GM23338 (cell line): ENCODE data around the gene AP4S1. TPM values are rescaled to one million over a fixed set of nuclear protein-coding genes. Genes with fewer than 3 reads are reported as not detected.

ENCODE experiments used
- ATAC-seq: fragments of 200-7000 bp; cut with Tn5 transposase; 3 replicates; pipeline ENCODE4 v1.9.1; 2020
- DNase-seq: peaks from one replicate; pipeline ENCODE4 v3.0.0-alpha.2; 2015; ENCODE audit warnings: low spot score
- H2AFZ ChIP-seq: fragments of 200-600 bp; sonication (generic); 2 replicates; pipeline ENCODE4 v1.8.0; 2016; ENCODE audit warnings: antibody characterized with exemption, mild to moderate bottlenecking, moderate library complexity
- H3F3A ChIP-seq: fragments of 200-600 bp; sonication (generic); replicated peaks from 2 replicates; pipeline ENCODE4 v1.8.0; 2017; ENCODE audit warnings: antibody characterized with exemption, mixed run types, low read depth
- H3K27ac ChIP-seq: fragments of 200-600 bp; sonication (generic); 2 replicates; pipeline ENCODE4 v1.6.1; 2016; ENCODE audit warnings: low read depth
- H3K27me3 ChIP-seq: fragments of 200-600 bp; sonication (generic); 2 replicates; pipeline ENCODE4 v1.8.0; 2016; ENCODE audit warnings: mild to moderate bottlenecking, mixed run types, moderate library complexity; ENCODE audit not compliant: insufficient read depth
- H3K36me3 ChIP-seq: fragments of 200-600 bp; sonication (generic); 2 replicates; pipeline ENCODE4 v1.8.0; 2016; ENCODE audit warnings: mild to moderate bottlenecking; ENCODE audit not compliant: insufficient read depth
- H3K4me1 ChIP-seq: fragments of 200-600 bp; sonication (generic); 2 replicates; pipeline ENCODE4 v1.8.0; 2016; ENCODE audit warnings: mild to moderate bottlenecking, moderate library complexity; ENCODE audit not compliant: insufficient read depth
- H3K4me2 ChIP-seq: fragments of 200-600 bp; sonication (generic); 2 replicates; pipeline ENCODE4 v1.7.1; 2017; ENCODE audit warnings: mixed run types
- H3K4me3 ChIP-seq: fragments of 200-600 bp; sonication (generic); 2 replicates; pipeline ENCODE4 v1.6.1; 2016; ENCODE audit warnings: mixed run types
- H3K79me2 ChIP-seq: fragments of 200-600 bp; sonication (generic); replicated peaks from 2 replicates; pipeline ENCODE4 v1.8.0; 2017; ENCODE audit warnings: mild to moderate bottlenecking; ENCODE audit not compliant: insufficient read depth
- H3K9me2 ChIP-seq: fragments of 200-600 bp; sonication (generic); 2 replicates; pipeline ENCODE4 v1.8.0; 2017; ENCODE audit not compliant: insufficient read depth
- H4K20me1 ChIP-seq: fragments of 200-600 bp; sonication (generic); replicated peaks from 2 replicates; pipeline ENCODE4 v1.8.0; 2017; ENCODE audit warnings: mild to moderate bottlenecking; ENCODE audit not compliant: insufficient read depth
- H3K27ac Mint-ChIP-seq: 2 replicates; pipeline ENCODE4 v1.8.0; 2020; ENCODE audit warnings: inconsistent platforms, mild to moderate bottlenecking, moderate library complexity, mixed read lengths
- H3K27me3 Mint-ChIP-seq: 3 replicates; pipeline ENCODE4 v1.8.0; 2022; ENCODE audit warnings: low read depth, mild to moderate bottlenecking, moderate library complexity, mixed read lengths, inconsistent platforms; ENCODE audit not compliant: insufficient read depth, poor library complexity
- H3K36me3 Mint-ChIP-seq: 3 replicates; pipeline ENCODE4 v1.8.0; 2021; ENCODE audit warnings: low read depth, mild to moderate bottlenecking, inconsistent platforms, moderate library complexity, mixed read lengths
- H3K4me1 Mint-ChIP-seq: 3 replicates; pipeline ENCODE4 v1.8.0; 2020; ENCODE audit warnings: mild to moderate bottlenecking, inconsistent platforms, mixed read lengths
- H3K4me3 Mint-ChIP-seq: 3 replicates; pipeline ENCODE4 v1.8.0; 2021; ENCODE audit warnings: moderate library complexity, mild to moderate bottlenecking, inconsistent platforms, mixed read lengths
- H3K9me3 Mint-ChIP-seq: 3 replicates; pipeline ENCODE4 v1.8.0; 2020; ENCODE audit warnings: moderate library complexity, mild to moderate bottlenecking, inconsistent platforms, mixed read lengths
- CREB1 ChIP-seq: fragments of 250-450 bp; sonication (Bioruptor Pico); IDR thresholded peaks from 2 replicates; pipeline ENCODE4 v1.5.0; 2020; ENCODE audit warnings: low read depth, mild to moderate bottlenecking, moderate library complexity
- ETS1 ChIP-seq: IDR thresholded peaks from 2 replicates; pipeline ENCODE4 v1.6.1; 2016; ENCODE audit warnings: antibody characterized with exemption
- EZH2 ChIP-seq: fragments of 200-600 bp; sonication (generic); IDR thresholded peaks from one replicate; pipeline ENCODE4 v1.8.0; 2017; ENCODE audit warnings: antibody characterized with exemption, mild to moderate bottlenecking, low read depth; ENCODE audit not compliant: unreplicated experiment
- EZH2phosphoT487 ChIP-seq: fragments of 200-600 bp; sonication (generic); IDR thresholded peaks from one replicate; pipeline ENCODE4 v1.8.1; 2018; ENCODE audit warnings: antibody characterized with exemption; ENCODE audit not compliant: unreplicated experiment
- JUNB ChIP-seq: IDR thresholded peaks from one replicate; pipeline ENCODE4 v1.6.1; 2016; ENCODE audit warnings: antibody characterized with exemption; ENCODE audit not compliant: unreplicated experiment
- NANOG ChIP-seq: IDR thresholded peaks from 2 replicates; pipeline ENCODE4 v1.6.1; 2016; ENCODE audit warnings: antibody characterized with exemption, borderline replicate concordance
- POLR2AphosphoS5 ChIP-seq: IDR thresholded peaks from 2 replicates; pipeline ENCODE4 v1.6.1; 2016; ENCODE audit warnings: antibody characterized with exemption, low read depth
- REST ChIP-seq: IDR thresholded peaks from one replicate; pipeline ENCODE4 v1.6.1; 2018; ENCODE audit warnings: antibody characterized with exemption; ENCODE audit not compliant: unreplicated experiment
- STAT1 ChIP-seq: IDR thresholded peaks from one replicate; pipeline ENCODE4 v1.6.1; 2016; ENCODE audit warnings: antibody characterized with exemption; ENCODE audit not compliant: unreplicated experiment
- ZNF114 ChIP-seq: fragments of 250-450 bp; sonication (Bioruptor Pico); IDR thresholded peaks from 2 replicates; pipeline ENCODE4 v1.5.0; 2020; ENCODE audit warnings: mild to moderate bottlenecking, moderate library complexity
- ZNF331 ChIP-seq: fragments of 250-450 bp; sonication (Bioruptor Pico); IDR thresholded peaks from 2 replicates; pipeline ENCODE4 v1.5.0; 2020; ENCODE audit warnings: low read depth, mild to moderate bottlenecking, moderate library complexity
- polyA plus RNA-seq: library from polyadenylated mRNA; unstranded; fragments of >200 nt; fragmentation: Nextera tagmentation; extraction: Ambion mirVana; gene quantifications from 2 replicates; pipeline ENCODE4 v1.2.1, GENCODE V29; 2016
- total RNA-seq: library from RNA; depleted of rRNA; stranded (reverse); fragments of >200 nt; shearing (Covaris generic); gene quantifications from 2 replicates; pipeline ENCODE4 v1.2.3, GENCODE V29; 2014
- TF ChIP-seq, protein P1 (sequence below), 2 experiments: fragments of 200-600 bp in 1 of 2; sonication (generic) in 1 of 2; conservative IDR thresholded peaks; 2 replicates each; pipeline versions ENCODE4 v1.5.1 to v1.6.1; 2016 to 2017; ENCODE audit warnings: antibody characterized with exemption in 2 of 2, low read depth in 2 of 2, mild to moderate bottlenecking in 2 of 2, moderate library complexity in 1 of 2

Gene AP4S1
- total and polyA plus RNA-seq, 2 experiments from 2014 or later: 13.4 to 15.7 TPM

DNA sequence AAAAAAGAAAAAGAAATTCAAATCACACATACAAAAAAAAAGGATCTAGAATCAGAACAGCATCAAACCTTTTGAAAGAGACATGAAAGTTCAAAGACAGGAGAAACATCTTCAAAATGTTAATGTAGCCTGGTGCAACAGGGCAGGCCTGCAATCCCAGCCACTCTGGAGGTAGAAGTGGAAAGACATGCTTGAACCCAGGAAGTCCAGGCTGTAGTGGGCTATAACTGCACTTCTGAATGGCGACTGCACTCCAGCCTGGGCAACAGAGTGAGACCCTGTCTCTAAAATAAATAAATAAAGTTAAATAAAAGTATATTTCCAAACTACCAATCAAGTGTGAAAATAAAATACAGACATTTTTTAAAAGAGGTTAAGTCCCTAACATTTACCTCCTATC is 18.7 kb upstream of the AP4S1 start (continued):
- TF ChIP-seq STAT1 (no peak), POLR2AphosphoS5 (no peak), JUNB (no peak)

DNA sequence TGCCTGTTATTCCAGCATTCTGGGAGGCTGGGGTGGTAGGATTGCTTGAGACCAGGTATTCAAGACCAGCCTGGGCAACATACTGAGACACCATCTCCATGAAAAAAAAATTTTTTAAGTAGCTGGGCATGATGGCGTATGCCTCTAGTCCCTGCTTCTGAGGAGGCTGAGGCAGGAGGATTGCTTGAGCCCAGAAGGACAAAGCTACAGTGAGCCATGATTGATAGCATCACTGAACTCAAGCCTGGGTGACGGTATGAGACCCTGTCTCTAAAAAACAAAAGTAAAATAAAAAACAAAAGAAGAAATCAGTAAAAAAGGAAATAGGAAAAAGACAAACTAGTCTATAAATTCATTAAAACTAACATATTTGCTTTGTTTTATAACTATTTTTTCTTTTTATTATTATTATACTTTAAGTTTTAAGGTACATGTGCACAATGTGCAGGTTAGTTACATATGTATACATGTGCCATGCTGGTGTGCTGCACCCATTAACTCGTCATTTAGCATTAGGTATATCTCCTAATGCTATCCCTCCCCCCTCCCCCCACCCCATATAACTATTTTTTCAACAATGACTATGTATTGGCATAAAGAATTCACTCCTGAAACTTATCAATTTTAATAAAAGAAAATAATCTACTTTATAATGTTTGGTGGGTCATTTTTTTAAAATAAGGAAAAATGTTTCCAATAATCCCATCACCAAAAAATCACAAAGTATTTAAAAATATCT is 15.4 kb upstream of the AP4S1 start:
- H3F3A ChIP-seq: no peaks in the 10 kb centered on the region
- no peaks in the 10 kb centered on the region for H3K9me3 Mint-ChIP-seq
- H2AFZ ChIP-seq: no peak overlapping the region
- H3K9me2 ChIP-seq: no peaks in the 10 kb centered on the region
- no peak overlapping the region for H3K4me2 ChIP-seq
- peaks cover 11% of the 10 kb centered on the region for H3K4me1 Mint-ChIP-seq
- peaks cover 8% of the 10 kb centered on the region for H3K27me3 Mint-ChIP-seq
- no peak overlapping the region for H3K27ac Mint-ChIP-seq
- H3K36me3 Mint-ChIP-seq: peaks cover 22% of the 10 kb centered on the region; the same call in 2 of the 3 replicates
- H3K27ac ChIP-seq: 0 out of 2 replicates have a peak overlapping the region, but pooled peaks have one; percentile 41
- no peak overlapping the region for H3K4me3 Mint-ChIP-seq
- peaks cover 46% of the 10 kb centered on the region for H4K20me1 ChIP-seq
- no peak overlapping the region for H3K4me3 ChIP-seq
- DNase-seq (no peak), ATAC-seq (no peak)
- H3K36me3 ChIP-seq: no peaks in the 10 kb centered on the region
- H3K4me1 ChIP-seq: peaks cover 12% of the 10 kb centered on the region
- TF ChIP-seq NANOG: no peak
- TF ChIP-seq EZH2phosphoT487: no peak
- no peak for TF ChIP-seq JUNB
- no peak for TF ChIP-seq ZNF114 (CRISPR knock-in tag)
- TF ChIP-seq ZNF331 (CRISPR knock-in tag): no peak
- TF ChIP-seq CREB1 (CRISPR knock-in tag): no peak
- no peak for TF ChIP-seq ETS1
- no peak for TF ChIP-seq POLR2AphosphoS5
- no peaks in the 10 kb centered on the region for H3K27me3 ChIP-seq
- H3K79me2 ChIP-seq: peaks cover 100% of the 10 kb centered on the region

DNA sequence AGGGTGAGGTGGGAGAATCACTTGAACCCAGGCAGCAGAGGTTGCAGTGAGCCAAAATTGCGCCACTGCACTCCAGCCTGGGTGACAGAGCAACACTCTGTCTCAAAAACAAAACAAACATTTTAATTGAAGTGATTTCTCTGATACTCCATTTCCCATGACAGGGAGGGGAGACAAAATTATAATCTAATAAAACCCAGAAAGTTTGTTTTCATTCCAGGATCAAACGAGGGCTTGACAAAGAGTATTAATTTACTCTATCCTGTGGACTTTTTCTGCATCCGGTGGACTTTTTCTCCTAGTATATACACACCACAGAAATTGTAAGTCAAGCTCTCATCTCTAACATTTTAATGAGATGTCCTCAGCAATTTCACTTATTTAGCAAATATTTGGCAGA is 14.5 kb upstream of the AP4S1 start:
- Histone ChIP-seq H4K20me1 (peaks cover 56% of the 10 kb centered on the region), H3K4me2 (no peak overlapping the region), H3K36me3 (no peaks in the 10 kb centered on the region), H3K9me2 (no peaks in the 10 kb centered on the region), H3K27ac (peak overlapping the region; percentile 12; the same call in 1 of the 2 replicates), H3K4me3 (no peak overlapping the region), H3K79me2 (peaks cover 100% of the 10 kb centered on the region), H2AFZ (no peak overlapping the region), H3F3A (no peaks in the 10 kb centered on the region), H3K4me1 (peaks cover 2% of the 10 kb centered on the region), H3K27me3 (no peaks in the 10 kb centered on the region)
- Mint-ChIP-seq H3K27ac (no peak overlapping the region), H3K4me3 (no peak overlapping the region), H3K4me1 (peaks cover 2% of the 10 kb centered on the region; the same call in 1 of the 3 replicates), H3K9me3 (no peaks in the 10 kb centered on the region), H3K36me3 (peaks cover 22% of the 10 kb centered on the region; the same call in 2 of the 3 replicates), H3K27me3 (peaks cover 8% of the 10 kb centered on the region)
- no peak for ATAC-seq
- no peak for DNase-seq
- TF ChIP-seq EZH2phosphoT487 (no peak), ZNF331 (CRISPR knock-in tag) (no peak), NANOG (no peak), REST (no peak), ZNF114 (CRISPR knock-in tag) (no peak), CREB1 (CRISPR knock-in tag) (no peak), JUNB (no peak), STAT1 (no peak), EZH2 (no peak)
- TF ChIP-seq, protein P1, sequence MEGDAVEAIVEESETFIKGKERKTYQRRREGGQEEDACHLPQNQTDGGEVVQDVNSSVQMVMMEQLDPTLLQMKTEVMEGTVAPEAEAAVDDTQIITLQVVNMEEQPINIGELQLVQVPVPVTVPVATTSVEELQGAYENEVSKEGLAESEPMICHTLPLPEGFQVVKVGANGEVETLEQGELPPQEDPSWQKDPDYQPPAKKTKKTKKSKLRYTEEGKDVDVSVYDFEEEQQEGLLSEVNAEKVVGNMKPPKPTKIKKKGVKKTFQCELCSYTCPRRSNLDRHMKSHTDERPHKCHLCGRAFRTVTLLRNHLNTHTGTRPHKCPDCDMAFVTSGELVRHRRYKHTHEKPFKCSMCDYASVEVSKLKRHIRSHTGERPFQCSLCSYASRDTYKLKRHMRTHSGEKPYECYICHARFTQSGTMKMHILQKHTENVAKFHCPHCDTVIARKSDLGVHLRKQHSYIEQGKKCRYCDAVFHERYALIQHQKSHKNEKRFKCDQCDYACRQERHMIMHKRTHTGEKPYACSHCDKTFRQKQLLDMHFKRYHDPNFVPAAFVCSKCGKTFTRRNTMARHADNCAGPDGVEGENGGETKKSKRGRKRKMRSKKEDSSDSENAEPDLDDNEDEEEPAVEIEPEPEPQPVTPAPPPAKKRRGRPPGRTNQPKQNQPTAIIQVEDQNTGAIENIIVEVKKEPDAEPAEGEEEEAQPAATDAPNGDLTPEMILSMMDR (conservative IDR thresholded peaks at IDR 0.05; ENCODE audit: low read depth in 2 of 2): no peak
